Epidermal melanocyte (primary cell): ENCODE results near the gene LRRC41.

ENCODE experiments used
- DNase-seq: peaks from one replicate; pipeline ENCODE4 v3.0.0; 2011; ENCODE audit warnings: low spot score; ENCODE audit not compliant: insufficient read length

The LRRC41 gene

GRCh38 chr1:46288485-46289133, 14.8 kb downstream of the LRRC41 start:
- no peak for DNase-seq

- no peak for DNase-seq
Measured at GRCh38 chr1:46285730-46286477, 17.5 kb downstream of the LRRC41 start.

GRCh38 chr1:46284597-46285564, 18.5 kb downstream of the LRRC41 start:
- DNase-seq, result no peak

GRCh38 chr1:46284058-46284457, 19.4 kb downstream of the LRRC41 start:
- DNase-seq, result no peak

- no peak for DNase-seq
Measured at GRCh38 chr1:46281021-46281420, 22.4 kb downstream of the LRRC41 start.

- DNase-seq, result no peak
Measured at GRCh38 chr1:46280092-46280491, 23.3 kb downstream of the LRRC41 start.

GRCh38 chr1:46278807-46279206, 24.6 kb downstream of the LRRC41 start:
- no peak for DNase-seq

GRCh38 chr1:46277658-46278373, 25.6 kb downstream of the LRRC41 start:
- no peak for DNase-seq

- no peak for DNase-seq
Measured at GRCh38 chr1:46275030-46275337, 28.4 kb downstream of the LRRC41 start.

GRCh38 chr1:46274225-46275029, 29.0 kb downstream of the LRRC41 start:
- no peak for DNase-seq

GRCh38 chr1:46268578-46268977, 34.8 kb downstream of the LRRC41 start:
- DNase-seq, result no peak

- DNase-seq, result no peak
Measured at GRCh38 chr1:46263146-46263545, 40.3 kb downstream of the LRRC41 start.

GRCh38 chr1:46262508-46262907, 40.9 kb downstream of the LRRC41 start:
- DNase-seq, result no peak

GRCh38 chr1:46256523-46256922, 46.9 kb downstream of the LRRC41 start:
- DNase-seq, result no peak

GRCh38 chr1:46254668-46255067, 48.7 kb downstream of the LRRC41 start:
- DNase-seq, result no peak

- DNase-seq, result no peak
Measured at GRCh38 chr1:46248122-46248920, 55.1 kb downstream of the LRRC41 start.

GRCh38 chr1:46247436-46248121, 55.8 kb downstream of the LRRC41 start, which contains the start of gene RAD54L:
TSS of gene RAD54L (plus strand) at chr1:46247763. CDS start at chr1:46248406, 643 bp downstream.
- peak; percentile 99 for DNase-seq

- DNase-seq, result peak; percentile 97
Measured at GRCh38 chr1:46246548-46247435, 56.6 kb downstream of the LRRC41 start.
